ENCODE measurements around the gene NAPG.
A peak's percentile ranks its signal among the peaks of the same experiment; 100 is the strongest.

The NAPG gene

DNA sequence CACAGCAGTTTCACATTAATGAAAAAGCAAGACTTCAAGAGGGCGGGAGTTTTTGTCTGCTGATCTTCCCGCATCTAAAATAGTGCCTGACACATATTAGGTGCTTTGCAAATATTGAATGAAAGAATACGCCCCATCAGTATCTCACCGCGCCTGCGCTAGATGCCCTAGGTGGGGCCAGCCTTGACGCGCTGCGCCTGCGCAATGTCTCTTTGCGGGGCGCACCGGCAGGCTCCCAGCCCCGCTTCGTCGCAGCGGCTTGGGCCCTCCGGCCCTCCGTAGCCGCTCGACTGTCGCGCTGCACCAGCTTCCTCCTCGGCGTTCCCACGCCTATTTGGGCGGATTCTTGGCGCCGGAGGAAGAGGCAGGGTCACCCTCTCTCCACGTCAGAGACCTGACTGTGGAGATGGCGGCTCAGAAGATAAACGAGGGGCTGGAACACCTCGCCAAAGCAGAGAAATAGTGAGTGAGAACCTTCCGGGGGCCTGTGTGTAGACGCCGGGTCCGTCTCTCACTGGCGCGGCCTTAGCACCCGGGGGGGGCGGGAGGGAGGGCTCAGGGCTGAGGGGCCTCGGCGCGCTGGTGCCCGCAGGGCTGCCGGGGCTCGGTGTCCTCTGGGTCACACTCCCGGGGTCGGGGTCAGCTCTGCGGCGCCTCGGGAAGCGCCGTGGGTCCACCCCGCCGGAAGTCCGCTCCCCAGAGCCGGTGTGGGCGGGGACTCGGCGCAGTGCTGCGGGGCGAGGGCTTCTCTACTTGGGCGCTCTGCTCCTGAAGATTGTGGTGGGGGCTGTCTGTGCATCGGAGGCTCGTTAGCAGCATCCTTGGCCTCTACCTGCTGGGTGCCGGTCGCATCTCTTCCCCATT is at the start of gene NAPG:
Gene NAPG (plus strand): TSS at position 331 of the 864 bp plus-strand sequence. CDS start 76 bp downstream, at position 407.
- DNase-seq (peak; percentile 89 to 92), ATAC-seq (peak; percentile 95)
- peaks cover 50% of the 10 kb centered on the region for H3K4me1 Mint-ChIP-seq
- H3K9me3 Mint-ChIP-seq = no peaks in the 10 kb centered on the region
- H3K4me3 Mint-ChIP-seq = peak within 1 kb of the TSS; percentile 87 to 97
- H3K27me3 Mint-ChIP-seq = peaks cover 7% of the 10 kb centered on the region
- H3K27ac Mint-ChIP-seq = peak within 1 kb of the TSS; percentile 92 to 96

DNA sequence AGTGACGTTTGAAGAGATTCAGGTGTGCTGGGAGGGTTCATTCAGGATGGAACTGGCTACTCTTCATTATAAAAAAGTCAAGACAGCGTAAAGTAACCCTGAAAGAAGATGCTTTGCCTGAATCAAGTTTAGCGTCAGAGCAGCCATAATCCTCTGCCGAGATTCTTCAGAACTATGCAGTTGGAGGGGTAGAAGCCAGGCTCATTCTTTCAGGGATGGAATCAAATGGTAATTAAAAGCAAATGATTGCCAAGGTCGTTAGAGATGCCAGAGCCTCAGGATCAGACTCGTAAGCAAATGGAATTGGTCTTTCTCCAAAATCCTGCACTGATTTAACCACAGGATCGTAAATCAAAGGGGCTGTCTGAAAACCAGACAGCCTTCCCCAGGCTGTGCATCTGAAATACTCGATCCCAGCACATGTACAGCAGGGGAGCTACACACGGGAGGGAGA is 49.5 kb upstream of the NAPG start:
- ATAC-seq (no peak), DNase-seq (no peak)
- Mint-ChIP-seq H3K27me3 (peaks cover 28% of the 10 kb centered on the region), H3K4me1 (no peaks in the 10 kb centered on the region), H3K9me3 (no peaks in the 10 kb centered on the region), H3K27ac (no peak overlapping the region), H3K4me3 (no peak overlapping the region)

- DNase-seq = no peak
- Mint-ChIP-seq H3K4me1 (no peaks in the 10 kb centered on the region), H3K9me3 (no peaks in the 10 kb centered on the region), H3K27me3 (peaks cover 28% of the 10 kb centered on the region), H3K4me3 (no peak overlapping the region), H3K27ac (no peak overlapping the region)
- no peak for ATAC-seq
Measured at GRCh38 chr18:10477121-10477862, 48.5 kb upstream of the NAPG start.

- no peak overlapping the region for H3K4me3 Mint-ChIP-seq
- H3K4me1 Mint-ChIP-seq = peaks cover 1% of the 10 kb centered on the region
- H3K9me3 Mint-ChIP-seq = no peaks in the 10 kb centered on the region
- no peak overlapping the region for H3K27ac Mint-ChIP-seq
- peaks cover 28% of the 10 kb centered on the region for H3K27me3 Mint-ChIP-seq
- ATAC-seq (no peak), DNase-seq (no peak)
Measured at GRCh38 chr18:10477863-10478260, 48.0 kb upstream of the NAPG start.

DNA sequence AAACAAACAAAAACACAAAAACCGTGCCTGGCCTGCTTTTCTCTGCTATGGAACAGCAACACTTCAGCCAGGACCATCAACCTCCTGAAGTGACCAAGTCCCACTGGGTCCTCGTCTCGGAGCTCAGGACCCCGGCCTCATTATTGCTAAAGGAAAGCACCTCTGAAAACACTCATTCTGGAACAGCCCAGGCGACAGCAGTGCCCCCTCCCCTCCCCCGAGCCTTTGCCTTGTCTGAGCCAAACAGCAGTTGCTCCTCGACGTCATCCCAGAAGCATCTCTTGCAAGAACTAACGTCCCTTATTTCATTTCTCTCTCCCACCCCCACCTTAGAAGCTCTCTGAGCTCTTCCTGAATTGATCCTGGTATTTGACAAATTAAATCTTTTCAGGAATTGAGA is 44.0 kb upstream of the NAPG start:
- no peaks in the 10 kb centered on the region for H3K9me3 Mint-ChIP-seq
- no peak for DNase-seq
- peak overlapping the region in 1 of 2 donors; percentile 69 for H3K27ac Mint-ChIP-seq
- no peak for ATAC-seq
- H3K4me1 Mint-ChIP-seq = peaks cover 12% of the 10 kb centered on the region
- H3K27me3 Mint-ChIP-seq = peaks cover 8% of the 10 kb centered on the region
- H3K4me3 Mint-ChIP-seq = no peak overlapping the region

- H3K4me1 Mint-ChIP-seq = peaks cover 12% of the 10 kb centered on the region
- no peak overlapping the region for H3K4me3 Mint-ChIP-seq
- no peak for DNase-seq
- peaks cover 1% of the 10 kb centered on the region for H3K27me3 Mint-ChIP-seq
- H3K9me3 Mint-ChIP-seq = no peaks in the 10 kb centered on the region
- no peak overlapping the region for H3K27ac Mint-ChIP-seq
- no peak for ATAC-seq
Measured at GRCh38 chr18:10482363-10482984, 43.4 kb upstream of the NAPG start.

DNA sequence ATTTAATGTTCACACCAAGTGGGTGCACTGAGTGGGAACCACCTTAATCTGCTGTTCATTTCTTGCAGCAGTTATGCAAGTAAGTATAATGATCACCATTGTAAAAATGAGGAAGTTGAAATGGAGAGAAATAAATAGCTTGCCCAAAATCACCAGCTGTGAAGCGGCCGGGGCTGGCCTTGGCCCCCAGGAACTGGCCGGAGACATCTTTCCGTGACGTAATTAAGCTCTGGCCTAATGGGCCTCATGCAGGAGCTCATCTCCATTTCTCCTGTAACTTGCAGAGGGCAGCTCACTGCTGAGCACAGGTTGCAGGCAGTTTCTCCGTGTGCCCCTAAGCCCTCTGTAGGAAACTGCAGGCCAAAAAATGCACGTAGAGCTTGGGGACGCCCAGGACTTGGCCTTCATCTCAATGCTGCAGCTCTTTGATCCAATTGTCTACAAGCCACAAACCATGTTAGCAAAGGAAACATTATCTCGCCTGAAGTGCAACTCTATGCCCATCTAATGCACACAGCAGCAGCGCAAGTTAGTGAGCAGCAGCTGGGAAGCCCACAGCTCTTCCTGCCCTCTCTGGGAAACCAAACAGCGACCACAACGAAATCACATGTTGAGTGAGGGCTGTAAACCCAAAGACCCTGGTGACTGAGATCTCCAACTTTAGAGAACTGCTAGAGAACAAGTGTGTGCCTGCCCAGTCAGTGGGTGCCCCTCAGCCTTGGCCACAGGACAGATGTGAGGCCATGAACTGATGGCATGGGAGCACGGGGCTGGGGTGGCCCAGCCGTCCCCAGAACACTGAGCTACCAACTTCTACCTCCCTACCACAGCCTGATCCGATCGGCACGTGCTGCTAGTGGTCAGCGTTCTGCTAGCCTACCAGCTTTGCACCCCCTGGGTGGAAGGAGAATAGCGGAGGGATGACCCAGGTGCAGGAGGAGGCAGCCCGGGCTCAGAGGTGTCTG is 42.6 kb upstream of the NAPG start:
- H3K27ac Mint-ChIP-seq = no peak overlapping the region
- ATAC-seq = peak; percentile 61
- no peak overlapping the region for H3K4me3 Mint-ChIP-seq
- H3K4me1 Mint-ChIP-seq = peaks cover 12% of the 10 kb centered on the region
- H3K9me3 Mint-ChIP-seq = no peaks in the 10 kb centered on the region
- no peaks in the 10 kb centered on the region for H3K27me3 Mint-ChIP-seq
- DNase-seq = no peak

- Mint-ChIP-seq H3K27ac (no peak overlapping the region), H3K9me3 (no peaks in the 10 kb centered on the region), H3K27me3 (no peaks in the 10 kb centered on the region), H3K4me1 (peaks cover 16% of the 10 kb centered on the region), H3K4me3 (no peak overlapping the region)
- no peak for ATAC-seq
- DNase-seq = no peak
Measured at GRCh38 chr18:10485475-10485874, 40.4 kb upstream of the NAPG start.

- H3K27ac Mint-ChIP-seq = no peak overlapping the region
- H3K27me3 Mint-ChIP-seq = no peaks in the 10 kb centered on the region
- H3K9me3 Mint-ChIP-seq = no peaks in the 10 kb centered on the region
- H3K4me1 Mint-ChIP-seq = peaks cover 24% of the 10 kb centered on the region
- no peak for DNase-seq
- H3K4me3 Mint-ChIP-seq = no peak overlapping the region
- ATAC-seq = no peak
Measured at GRCh38 chr18:10486362-10486761, 39.5 kb upstream of the NAPG start.

- Mint-ChIP-seq H3K9me3 (no peaks in the 10 kb centered on the region), H3K4me1 (peaks cover 24% of the 10 kb centered on the region), H3K27ac (no peak overlapping the region), H3K27me3 (no peaks in the 10 kb centered on the region), H3K4me3 (no peak overlapping the region)
- no peak for ATAC-seq
- no peak for DNase-seq
Measured at GRCh38 chr18:10487154-10487553, 38.7 kb upstream of the NAPG start.

GRCh38 chr18:10488017-10488416 is 37.8 kb upstream of the NAPG start:
- Mint-ChIP-seq H3K4me1 (peaks cover 21% of the 10 kb centered on the region), H3K4me3 (no peak overlapping the region), H3K27me3 (no peaks in the 10 kb centered on the region), H3K9me3 (no peaks in the 10 kb centered on the region), H3K27ac (no peak overlapping the region)
- ATAC-seq (no peak), DNase-seq (no peak)

DNA sequence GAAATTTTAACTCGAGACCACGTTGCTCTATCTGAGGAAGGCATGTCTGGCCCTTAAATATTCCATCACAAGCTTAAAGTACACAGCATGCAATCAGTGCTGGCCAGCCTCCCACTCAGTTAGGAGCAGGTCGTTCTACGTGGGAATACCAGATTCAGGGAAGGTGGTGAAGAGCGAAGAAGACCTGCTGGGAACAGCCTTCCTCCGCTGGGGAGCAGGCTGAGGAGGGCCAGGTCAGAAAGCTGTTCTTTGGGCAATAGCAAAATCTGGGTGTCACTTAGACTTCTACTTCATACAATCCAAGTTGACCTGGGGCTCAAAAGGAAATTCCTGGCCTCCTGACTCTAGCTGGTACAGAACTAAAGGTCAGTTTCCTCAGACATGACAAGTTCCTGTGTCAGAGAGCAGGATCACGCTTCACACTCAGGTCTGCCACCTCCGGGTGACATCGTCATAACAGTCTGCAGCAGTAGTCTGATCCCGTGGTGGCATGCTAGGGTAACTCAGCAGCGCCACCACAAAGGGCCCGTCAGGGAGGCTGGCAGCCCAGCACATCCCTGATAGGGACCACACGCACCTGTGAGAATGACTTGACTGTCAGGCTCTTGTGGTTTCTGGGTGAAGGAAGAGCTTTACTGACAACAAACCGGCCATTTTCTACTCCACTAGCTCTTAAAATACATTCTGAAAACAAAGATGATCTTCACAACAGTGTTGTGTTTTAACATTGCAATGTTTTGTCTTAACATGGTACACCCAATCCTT is 35.2 kb upstream of the NAPG start:
- Mint-ChIP-seq H3K27me3 (no peaks in the 10 kb centered on the region), H3K4me1 (peaks cover 12% of the 10 kb centered on the region), H3K9me3 (no peaks in the 10 kb centered on the region), H3K27ac (peak overlapping the region in 1 of 2 donors; percentile 56), H3K4me3 (no peak overlapping the region)
- DNase-seq = peak; percentile 58 to 80
- peak; percentile 99 for ATAC-seq

DNA sequence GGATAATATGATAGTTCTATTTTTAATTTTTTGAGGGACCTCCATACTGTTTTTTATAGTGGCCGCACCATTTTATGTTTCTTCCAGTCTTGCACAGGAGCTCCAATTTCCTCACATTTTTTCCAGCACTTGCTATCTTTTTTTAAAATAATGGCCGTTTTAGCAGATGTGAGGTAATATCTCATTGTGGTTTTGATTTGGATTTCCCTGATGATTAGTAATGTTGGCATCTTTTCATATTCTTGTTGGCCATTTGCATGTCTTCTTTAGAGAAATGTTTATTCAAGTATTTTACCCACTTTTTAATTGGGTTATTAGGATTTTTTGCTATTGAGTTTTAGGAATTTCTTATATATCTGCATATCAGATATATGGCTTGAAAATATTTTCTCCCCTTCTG is 29.9 kb upstream of the NAPG start:
- H3K27me3 Mint-ChIP-seq = peaks cover 16% of the 10 kb centered on the region
- no peak for DNase-seq
- H3K4me1 Mint-ChIP-seq = peaks cover 13% of the 10 kb centered on the region
- H3K27ac Mint-ChIP-seq = no peak overlapping the region
- H3K4me3 Mint-ChIP-seq = no peak overlapping the region
- no peak for ATAC-seq
- H3K9me3 Mint-ChIP-seq = no peaks in the 10 kb centered on the region

GRCh38 chr18:10497206-10497749 is 28.5 kb upstream of the NAPG start:
- Mint-ChIP-seq H3K4me1 (peaks cover 11% of the 10 kb centered on the region), H3K9me3 (no peaks in the 10 kb centered on the region), H3K4me3 (no peak overlapping the region), H3K27ac (no peak overlapping the region), H3K27me3 (peaks cover 26% of the 10 kb centered on the region)
- DNase-seq (no peak), ATAC-seq (no peak)
